Left lobe of liver (tissue), 2 donors: Measurements from ENCODE around the gene FALEC. TPM values are rescaled to one million over a fixed set of nuclear protein-coding genes. Genes with fewer than 3 reads are reported as not detected.

ENCODE experiments used
- ATAC-seq: fragments of 200-7000 bp; cut with Tn5 transposase; one replicate; pipeline ENCODE4 v1.9.1; 2020; ENCODE audit warnings: mild to moderate bottlenecking, moderate library complexity
- DNase-seq: peaks from one replicate; pipeline ENCODE4 v3.0.0-alpha.2; 2020; ENCODE audit warnings: low spot score
- total RNA-seq: library from RNA; stranded (reverse); gene quantifications from one replicate; pipeline ENCODE4 v1.2.1, GENCODE V29; 2021
- donor health status: DM: no; HTN: no; CAD: no; lungs with moderate emphysema.
- donor health status: DM: no; HTN: yes; CAD: no.

The FALEC gene
- total RNA-seq, 1 donor from 2014 or later = 0.35 TPM

GRCh38 chr1:150511551-150511950, 4.0 kb upstream of the FALEC start:
- DNase-seq (no peak), ATAC-seq (no peak)

- ATAC-seq (no peak), DNase-seq (no peak)
These were observed 3.4 kb upstream of the FALEC start for GRCh38 chr1:150511985-150512660.

- DNase-seq (no peak), ATAC-seq (no peak)
These were observed 2.7 kb upstream of the FALEC start for GRCh38 chr1:150512846-150513245.

- no peak for DNase-seq
- ATAC-seq = no peak
These were observed 2.2 kb upstream of the FALEC start for GRCh38 chr1:150513351-150513791.

- DNase-seq (no peak), ATAC-seq (no peak)
These were observed 1.3 kb upstream of the FALEC start for GRCh38 chr1:150514260-150514659.

GRCh38 chr1:150514913-150515327, 632 bp upstream of the FALEC start:
- DNase-seq = no peak
- ATAC-seq = peak; percentile 3

GRCh38 chr1:150516050-150516591, 569 bp downstream of the FALEC start:
- DNase-seq (no peak), ATAC-seq (no peak)

GRCh38 chr1:150516616-150517015, 1.1 kb downstream of the FALEC start:
- DNase-seq (no peak), ATAC-seq (no peak)

GRCh38 chr1:150521196-150521968, 5.8 kb downstream of the FALEC start:
- no peak for ATAC-seq
- DNase-seq = no peak

GRCh38 chr1:150525348-150525747, 9.8 kb downstream of the FALEC start:
- ATAC-seq = no peak
- DNase-seq = no peak

- DNase-seq = no peak
- ATAC-seq = no peak
These were observed 12.6 kb downstream of the FALEC start for GRCh38 chr1:150528196-150528595.

- DNase-seq = no peak
- peak; percentile 17 for ATAC-seq
These were observed 13.5 kb downstream of the FALEC start for GRCh38 chr1:150529017-150529416.

GRCh38 chr1:150530491-150531159, 15.1 kb downstream of the FALEC start:
- ATAC-seq = no peak

GRCh38 chr1:150532860-150533259, 17.3 kb downstream of the FALEC start:
- ATAC-seq = peak; percentile 26
- no peak for DNase-seq

More at GRCh38 chr1:150530491-150531159, 15.1 kb downstream of the FALEC start:
- DNase-seq = no peak

- DNase-seq = no peak
- ATAC-seq = no peak
These were observed 18.4 kb downstream of the FALEC start for GRCh38 chr1:150534002-150534401.

GRCh38 chr1:150535511-150536287, 20.1 kb downstream of the FALEC start:
- DNase-seq = no peak
- no peak for ATAC-seq

GRCh38 chr1:150536836-150537731, 21.5 kb downstream of the FALEC start:
- ATAC-seq (no peak), DNase-seq (no peak)

GRCh38 chr1:150537732-150538684, 22.5 kb downstream of the FALEC start:
- no peak for DNase-seq
- peak; percentile 15 for ATAC-seq
